HG02588 (cell line): ENCODE data around the gene TSHZ3.

Experiments
- ATAC-seq: cut with Tn5 transposase; IDR thresholded peaks from one replicate; pipeline ENCODE4 v1.9.1; 2021; ENCODE audit warnings: mild to moderate bottlenecking, moderate library complexity; ENCODE audit not compliant: unreplicated experiment

The TSHZ3 gene

DNA sequence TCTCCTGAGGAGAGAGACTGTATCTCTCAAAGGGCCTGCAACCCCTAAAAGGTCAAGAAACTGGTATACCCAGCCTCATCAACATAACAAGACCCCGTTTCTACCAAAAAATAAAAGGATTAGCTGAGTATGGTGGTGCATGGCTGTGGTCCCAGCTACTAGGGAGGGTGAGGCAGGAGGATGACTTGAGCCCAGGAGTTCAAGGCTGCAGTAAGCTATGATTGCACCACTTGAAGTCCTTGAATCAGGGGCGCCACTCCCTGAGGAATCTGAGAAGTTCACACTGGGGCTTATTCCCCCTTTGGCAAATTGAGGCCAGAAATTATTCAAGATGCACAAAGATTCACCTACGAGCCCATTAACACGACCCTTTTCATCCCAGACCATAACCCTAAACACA, 83.0 kb downstream of the TSHZ3 start:
- ATAC-seq = no peak

DNA sequence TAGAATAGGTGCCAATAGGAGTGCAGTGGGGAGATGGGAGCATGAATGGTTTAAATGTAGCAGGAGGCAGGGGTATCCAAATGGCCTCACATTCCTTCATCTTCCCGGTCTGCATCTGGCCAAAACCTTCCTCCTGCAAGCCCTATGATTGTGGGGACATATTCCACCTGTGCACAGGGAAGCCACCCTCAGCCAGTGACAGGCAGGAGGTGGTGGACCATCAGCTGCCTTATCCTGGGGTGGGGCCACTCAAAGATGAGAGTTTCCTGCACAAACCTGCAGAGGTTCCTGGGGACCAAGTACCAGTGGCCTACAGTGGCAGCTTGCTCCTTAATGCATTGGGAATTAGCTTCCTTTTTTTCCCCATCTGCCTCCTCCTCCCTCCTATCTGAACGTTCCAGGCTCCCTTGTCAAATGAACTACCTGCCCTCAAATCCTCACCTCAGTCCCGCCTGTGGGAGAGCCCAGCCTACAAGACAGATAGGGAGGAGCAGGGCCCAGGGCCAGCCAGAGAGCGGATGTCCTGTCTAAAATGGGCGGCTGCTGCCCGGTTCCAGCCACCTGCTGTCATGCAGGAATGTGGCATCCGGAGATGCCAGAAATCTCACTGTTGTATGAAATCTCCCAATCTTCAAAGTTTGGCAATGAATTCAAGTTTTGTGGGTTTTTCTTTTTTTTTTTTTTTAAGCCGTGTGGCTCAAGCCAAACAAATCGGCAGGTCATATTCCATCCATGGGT, 85.0 kb downstream of the TSHZ3 start:
- ATAC-seq = no peak

DNA sequence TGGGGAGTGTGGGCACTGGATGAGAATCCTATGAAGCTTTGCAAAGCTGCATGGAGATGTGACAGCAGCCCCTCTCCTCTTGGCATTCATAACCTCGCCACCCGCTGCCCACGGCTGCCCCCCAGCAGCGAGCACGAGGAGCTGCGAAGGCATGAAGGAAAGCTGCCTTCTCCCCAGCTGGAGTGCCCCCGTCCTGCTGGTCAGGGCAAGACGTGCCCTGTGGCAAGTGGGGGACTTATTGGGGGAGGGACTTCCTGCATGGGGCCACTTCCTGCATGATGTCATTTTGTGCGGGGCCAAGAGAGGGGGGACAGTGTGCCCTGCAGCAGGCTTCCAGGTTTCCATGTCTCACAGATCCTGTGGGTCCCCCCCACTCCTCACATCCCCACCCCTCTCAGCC, 85.9 kb downstream of the TSHZ3 start:
- no peak for ATAC-seq

- no peak for ATAC-seq
Observed at GRCh38 chr19:31262725-31263191, 86.5 kb downstream of the TSHZ3 start.

GRCh38 chr19:31261603-31262212, 87.5 kb downstream of the TSHZ3 start:
- ATAC-seq = no peak

DNA sequence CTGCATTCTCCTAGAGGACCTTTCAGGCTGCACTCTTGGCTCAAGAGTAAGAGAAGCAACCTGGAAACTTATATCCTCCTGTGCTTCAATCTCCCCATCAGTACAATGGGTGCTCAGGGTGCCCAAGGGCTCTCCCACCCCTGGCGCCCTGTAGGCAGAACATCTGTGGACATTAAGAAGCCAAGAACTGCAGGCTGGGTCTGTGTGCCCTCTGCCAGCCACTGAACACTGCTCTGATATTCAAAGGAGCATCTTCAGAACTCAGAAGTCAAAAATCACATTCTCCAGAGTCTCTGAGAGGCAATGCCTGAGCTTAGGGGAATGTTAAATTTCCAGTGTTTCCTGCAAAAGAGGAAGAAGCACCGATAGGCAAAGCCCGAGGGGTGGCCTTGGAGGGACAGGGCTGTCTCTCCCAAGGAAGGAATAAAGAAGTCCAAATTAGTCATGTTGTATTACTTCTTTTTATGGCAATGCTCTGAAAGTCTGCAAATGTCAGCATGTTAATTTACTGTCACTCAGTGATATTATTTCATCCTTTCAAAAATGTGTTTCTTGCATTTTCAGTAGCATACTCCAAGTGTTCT, 88.1 kb downstream of the TSHZ3 start:
- no peak for ATAC-seq

DNA sequence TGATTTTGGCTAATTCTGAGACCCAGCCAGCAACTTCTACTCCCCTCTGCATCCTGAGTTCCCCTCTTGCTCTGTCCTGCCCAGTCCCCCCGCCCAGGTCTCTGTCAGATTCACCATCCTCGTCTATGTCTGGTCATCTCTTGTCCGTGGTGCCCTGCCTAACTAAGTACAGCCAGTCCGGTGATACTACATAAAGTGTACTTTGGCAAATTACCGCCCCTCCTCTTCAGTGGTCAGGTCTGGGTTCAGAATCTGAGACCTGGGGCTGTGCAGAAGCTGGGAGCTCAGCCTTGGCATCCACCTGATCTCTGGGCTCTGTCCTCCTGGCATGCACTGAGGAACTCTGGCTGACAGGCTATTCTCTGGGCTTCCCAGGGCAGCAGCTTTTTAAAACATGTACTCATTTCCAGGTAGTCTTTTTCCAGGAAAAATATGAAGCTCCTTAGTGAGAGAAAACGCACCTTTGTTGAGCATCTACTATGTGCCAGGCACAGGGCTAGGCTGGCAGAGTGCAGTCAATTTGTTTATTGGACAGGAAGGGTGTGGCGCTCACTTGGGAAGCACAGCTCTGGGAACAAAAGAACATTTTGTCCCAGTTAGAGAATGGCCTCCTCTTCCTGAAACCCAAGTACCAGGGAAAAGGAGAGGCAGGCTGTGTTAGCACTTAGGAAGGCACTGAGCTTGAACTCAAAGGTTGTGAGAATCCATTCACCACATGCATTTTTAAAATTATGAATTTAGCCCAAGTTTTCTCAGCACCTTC, 88.9 kb downstream of the TSHZ3 start:
- no peak for ATAC-seq

GRCh38 chr19:31258211-31259052, 90.8 kb downstream of the TSHZ3 start:
- no peak for ATAC-seq

DNA sequence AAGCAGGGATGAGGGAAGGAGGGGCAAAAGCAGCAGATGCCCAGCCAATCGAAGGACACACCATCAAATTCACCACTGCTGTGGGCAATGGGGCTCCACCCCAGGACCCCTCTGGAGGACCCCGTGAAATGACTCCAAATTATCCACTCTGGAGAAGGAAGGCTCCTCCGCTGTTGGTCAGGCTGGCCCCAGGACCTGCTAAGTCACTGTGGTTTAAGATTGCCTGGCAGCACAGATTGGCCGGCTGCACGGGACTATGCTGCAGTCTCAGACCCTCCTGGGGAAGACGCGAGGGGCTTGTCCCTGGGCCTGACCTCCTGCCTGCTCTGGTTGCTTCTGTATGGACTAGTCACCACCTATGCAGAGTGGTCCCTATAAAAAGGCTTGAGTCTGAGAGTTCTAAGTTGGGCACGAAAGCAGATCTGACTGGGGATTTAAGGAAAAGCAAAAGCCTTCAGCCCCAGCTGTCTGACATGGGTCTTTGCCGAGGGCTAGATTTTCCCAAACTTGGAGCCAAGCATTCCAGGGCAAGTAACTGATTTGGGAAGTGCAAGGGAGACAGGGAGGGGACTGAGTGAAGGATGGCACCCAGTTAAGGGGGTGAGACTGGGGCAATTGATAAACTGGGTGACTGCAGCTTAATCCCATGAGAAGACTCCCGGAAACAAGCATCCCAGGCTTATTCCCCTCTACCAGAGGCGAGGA, 91.7 kb downstream of the TSHZ3 start:
- ATAC-seq = no peak

GRCh38 chr19:31257025-31257424, 92.2 kb downstream of the TSHZ3 start:
- no peak for ATAC-seq

GRCh38 chr19:31256593-31256960, 92.7 kb downstream of the TSHZ3 start:
- no peak for ATAC-seq

DNA sequence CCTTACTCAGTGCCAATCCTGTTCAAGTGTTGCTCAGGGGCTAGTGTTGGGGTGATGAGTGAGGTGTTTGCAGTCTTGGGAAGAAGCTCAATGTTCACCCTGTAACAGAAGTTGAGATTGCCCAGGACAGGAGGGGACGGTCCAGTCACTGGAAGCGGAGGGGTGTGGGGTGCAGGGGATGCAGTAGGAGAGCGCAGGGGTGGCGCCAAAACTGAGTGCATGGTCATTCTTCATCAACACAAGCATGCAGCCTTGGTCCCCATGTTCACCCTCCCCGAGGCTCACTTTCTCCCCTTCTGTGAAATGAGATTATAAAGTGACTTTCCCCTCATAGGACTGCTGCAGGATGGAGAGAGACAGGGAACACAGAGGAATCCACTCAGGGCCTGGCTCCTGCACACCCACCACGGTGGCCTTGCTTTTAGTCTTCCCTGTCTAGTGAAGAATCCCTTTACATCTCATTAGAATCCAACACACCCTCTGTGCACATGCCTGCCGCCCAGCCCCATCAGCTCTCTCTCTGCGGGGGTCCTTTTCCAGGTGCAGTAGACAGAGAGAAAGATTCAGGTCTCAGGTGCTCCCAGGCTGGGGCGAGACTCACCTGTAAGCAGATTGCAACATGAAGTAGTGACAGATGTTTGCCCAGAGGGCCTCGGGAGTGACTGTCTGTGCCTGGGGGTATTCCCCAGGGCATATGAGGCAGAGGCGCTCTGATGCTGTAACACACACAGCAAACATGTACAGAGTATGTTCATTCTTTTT, 93.2 kb downstream of the TSHZ3 start:
- ATAC-seq = no peak

GRCh38 chr19:31255174-31255799, 93.9 kb downstream of the TSHZ3 start:
- ATAC-seq = no peak

GRCh38 chr19:31254611-31255010, 94.6 kb downstream of the TSHZ3 start:
- ATAC-seq = no peak

GRCh38 chr19:31254180-31254551, 95.1 kb downstream of the TSHZ3 start:
- no peak for ATAC-seq

GRCh38 chr19:31253526-31254179, 95.6 kb downstream of the TSHZ3 start:
- ATAC-seq = no peak

GRCh38 chr19:31252441-31252840, 96.8 kb downstream of the TSHZ3 start:
- ATAC-seq = no peak

DNA sequence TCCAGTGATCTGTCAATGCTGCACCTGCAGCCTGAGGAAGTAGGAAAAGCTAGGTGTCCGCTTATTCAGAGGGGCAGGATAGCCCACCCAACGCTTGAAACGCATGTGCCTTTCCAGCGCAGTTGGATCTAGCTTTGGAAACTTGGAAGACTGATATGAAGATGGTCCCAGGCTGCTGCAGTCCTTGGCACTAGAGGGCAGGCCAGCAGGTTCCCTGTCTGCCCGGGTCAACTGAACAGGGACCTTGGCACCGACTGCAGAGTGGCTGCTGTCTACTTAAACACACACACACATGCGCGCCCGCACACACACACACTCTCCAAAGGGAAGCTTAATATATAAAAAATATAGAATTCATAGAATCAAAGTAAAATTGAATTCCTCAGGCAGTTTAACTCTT, 100.0 kb downstream of the TSHZ3 start:
- no peak for ATAC-seq
